Measurements from ENCODE around the gene PAX8. TPM values are rescaled to one million over a fixed set of nuclear protein-coding genes. Genes with fewer than 3 reads are reported as not detected.

PAX8 gene
- 2.9 and 6.6 TPM in 2 replicates for total RNA-seq

DNA sequence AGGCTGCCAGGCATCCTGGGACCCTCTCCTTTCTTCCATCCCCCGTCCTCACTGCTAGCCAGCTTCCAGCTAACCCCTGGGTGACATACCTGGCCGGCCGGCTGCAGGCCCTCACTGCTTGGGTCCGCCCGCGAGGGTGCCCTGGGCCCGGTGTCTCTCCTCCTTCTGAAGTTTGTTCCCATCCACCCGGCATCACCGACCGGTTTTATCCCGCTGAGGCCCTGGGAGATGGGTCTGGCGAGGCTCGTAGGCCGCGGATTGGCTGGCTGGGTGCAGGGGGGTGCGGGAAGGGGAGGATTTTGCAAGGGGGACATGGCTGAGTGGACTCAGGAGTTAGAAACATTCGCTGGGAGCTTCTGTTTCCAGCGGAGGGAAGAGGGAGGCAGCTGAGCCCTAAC lies at the start of gene PAX8:
Gene PAX8 (minus strand): TSS at position 180 of the 398 bp plus-strand sequence. CDS start 527 bp downstream, outside the sequence.

DNA sequence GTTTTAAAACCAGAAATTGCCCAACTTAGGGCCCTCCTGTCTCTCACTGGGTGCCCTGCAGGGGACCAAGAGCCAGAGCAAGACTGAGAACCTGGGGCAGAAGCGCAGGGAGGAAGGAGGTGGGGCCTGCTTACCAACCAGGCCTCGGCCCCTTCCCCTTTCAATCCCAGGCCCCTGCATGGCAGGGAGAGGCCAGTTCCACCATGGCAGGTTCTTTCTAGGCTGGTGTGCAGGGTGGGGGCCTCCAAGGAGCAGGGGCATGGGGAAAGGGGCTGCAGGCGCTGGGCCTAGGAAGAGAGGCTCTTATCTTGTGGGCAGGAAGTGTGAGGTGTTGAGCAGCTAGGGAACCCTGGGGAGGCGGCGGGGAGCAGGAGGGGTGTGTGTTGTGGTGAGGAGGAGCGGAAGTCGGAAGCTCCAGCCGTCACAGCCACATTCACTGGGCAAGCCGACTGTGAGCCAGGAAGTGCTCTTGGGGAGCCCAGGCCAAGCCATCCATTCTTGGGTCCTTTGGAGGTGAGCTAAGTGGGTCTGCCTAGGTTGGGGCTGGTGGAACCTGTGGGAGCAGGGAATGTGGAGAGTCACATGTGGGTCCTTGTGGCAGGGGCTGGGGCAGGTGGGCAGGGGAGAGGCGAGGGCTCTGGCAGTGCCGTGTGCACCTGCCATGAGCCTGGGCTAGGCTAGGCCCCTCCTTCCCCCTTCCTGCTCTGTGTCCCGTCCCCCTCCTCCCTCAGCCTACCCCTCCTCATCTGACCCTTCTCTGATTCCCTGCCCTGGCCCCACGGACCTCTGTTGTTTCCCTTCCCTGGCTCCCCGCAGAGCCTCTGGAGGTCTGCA lies 105.0 kb downstream of the PAX8 start, which contains the start of gene PSD4:
Gene PSD4 (plus strand): TSS at position 430 of the 834 bp plus-strand sequence. CDS start 8,486 bp downstream, outside the sequence.

Other genes starting within 250 kb of the PAX8 start
- gene IL36B, start 226.1 kb downstream of the PAX8 start, total RNA-seq = not detected in 2 replicates
- gene IL36RN, start 219.7 kb downstream of the PAX8 start, total RNA-seq = not detected in 2 replicates
- gene IL1F10, start 211.0 kb downstream of the PAX8 start, total RNA-seq = not detected in 2 replicates
- 0.37 TPM in 1 of 2 replicates, not detected in the other for gene IL1RN, start 151.3 kb downstream of the PAX8 start, total RNA-seq
- gene PSD4, start 105.0 kb downstream of the PAX8 start, total RNA-seq = 1.2 and 1.5 TPM in 2 replicates
- 13.9 and 22.4 TPM in 2 replicates for gene ZNG1B, start 158.8 kb upstream of the PAX8 start, total RNA-seq
- under 0.01 TPM in 1 of 2 replicates, not detected in the other for gene FOXD4L1, start 219.7 kb upstream of the PAX8 start, total RNA-seq

Data from subcutaneous preadipocyte (primary cell).